ENCODE results near the gene VILL.
A peak's percentile ranks its signal among the peaks of the same experiment; 100 is the strongest.

The VILL gene

GRCh38 chr3:37999836-38000235 is 9.2 kb downstream of the VILL start:
- no peak for DNase-seq (ENCODE audit: low read depth)
- TF ChIP-seq CTCF (conservative IDR thresholded peaks at IDR 0.05; ENCODE audit: control insufficient read depth, insufficient read depth, low read depth, low read length) = no peak
- H3K4me3 ChIP-seq (ENCODE audit: control insufficient read depth, low read depth, low read length) = no peak overlapping the region

- TF ChIP-seq CTCF (conservative IDR thresholded peaks at IDR 0.05; ENCODE audit: control insufficient read depth, insufficient read depth, low read depth, low read length) = no peak
- H3K4me3 ChIP-seq (ENCODE audit: control insufficient read depth, low read depth, low read length) = no peak overlapping the region
- DNase-seq (ENCODE audit: low read depth) = no peak
Measured at GRCh38 chr3:38000242-38000916, 9.8 kb downstream of the VILL start.

- no peak overlapping the region for H3K4me3 ChIP-seq (ENCODE audit: control insufficient read depth, low read depth, low read length)
- TF ChIP-seq CTCF (conservative IDR thresholded peaks at IDR 0.05; ENCODE audit: control insufficient read depth, insufficient read depth, low read depth, low read length) = no peak
- no peak for DNase-seq (ENCODE audit: low read depth)
Measured at GRCh38 chr3:38000965-38001455, 10.4 kb downstream of the VILL start.

- no peak overlapping the region for H3K4me3 ChIP-seq (ENCODE audit: control insufficient read depth, low read depth, low read length)
- DNase-seq (ENCODE audit: low read depth) = no peak
- peak; percentile 2 for TF ChIP-seq CTCF (conservative IDR thresholded peaks at IDR 0.05; ENCODE audit: control insufficient read depth, insufficient read depth, low read depth, low read length)
Measured at GRCh38 chr3:38001456-38002081, 11.0 kb downstream of the VILL start.

GRCh38 chr3:38002291-38002876 is 11.8 kb downstream of the VILL start:
- TF ChIP-seq CTCF (conservative IDR thresholded peaks at IDR 0.05; ENCODE audit: control insufficient read depth, insufficient read depth, low read depth, low read length) = no peak
- DNase-seq (ENCODE audit: low read depth) = no peak
- H3K4me3 ChIP-seq (ENCODE audit: control insufficient read depth, low read depth, low read length) = no peak overlapping the region

- H3K4me3 ChIP-seq (ENCODE audit: control insufficient read depth, low read depth, low read length) = no peak overlapping the region
- no peak for DNase-seq (ENCODE audit: low read depth)
Measured at GRCh38 chr3:38002940-38003339, 12.4 kb downstream of the VILL start.

More at GRCh38 chr3:38002940-38003339, 12.4 kb downstream of the VILL start:
- TF ChIP-seq CTCF (conservative IDR thresholded peaks at IDR 0.05; ENCODE audit: control insufficient read depth, insufficient read depth, low read depth, low read length) = no peak
